Activated CD8-positive, alpha-beta memory T cell treated with anti-CD3 and anti-CD28 coated beads for 36 hours (primary cell): ENCODE measurements around the gene WEE2. TPM values are rescaled to one million over a fixed set of nuclear protein-coding genes. Genes with fewer than 3 reads are reported as not detected.

Source experiments
- CTCF ChIA-PET: fragments of 350-600 bp; sonication (Branson Sonifier 250); formaldehyde crosslinking; loops from one replicate; lab custom pipeline; 2021; ENCODE audit warnings: antibody characterized with exemption; lab: Charles Lee
- POLR2A ChIA-PET: fragments of 350-600 bp; sonication (Branson Sonifier 250); formaldehyde crosslinking; loops from one replicate; lab custom pipeline; 2021; ENCODE audit warnings: antibody characterized with exemption; lab: Charles Lee
- total RNA-seq, 2 experiments: library from RNA; stranded (reverse); gene quantifications; one replicate each; pipeline ENCODE4 v1.2.3, GENCODE V29; 2021

The WEE2 gene
- total RNA-seq, 2 experiments from 2014 or later: not detected

GRCh38 chr7:141704741-141705140, 3.4 kb upstream of the WEE2 start:
- ChIA-PET POLR2A (no interaction called here), CTCF (interaction anchor here (0.9 kb wide), 1 partner anchor 33 kb away, joined by 3 read pairs; the partner anchor contains the start of gene SSBP1)

GRCh38 chr7:141706239-141707064, 1.7 kb upstream of the WEE2 start:
- ChIA-PET POLR2A (no interaction called here), CTCF (interaction anchor here (0.6 kb wide), 1 partner anchor 1702 kb away, joined by 3 read pairs; no protein-coding TSS in a partner anchor)

GRCh38 chr7:141709318-141709717, 1.2 kb downstream of the WEE2 start:
- CTCF ChIA-PET: interaction anchor here (1.5 kb wide), 1 partner anchor 55 kb away, joined by 3 read pairs; no protein-coding TSS in a partner anchor
- POLR2A ChIA-PET: no interaction called here

- ChIA-PET CTCF (interaction anchor here (1.5 kb wide), 1 partner anchor 55 kb away, joined by 3 read pairs; no protein-coding TSS in a partner anchor), POLR2A (no interaction called here)
These were observed 1.6 kb downstream of the WEE2 start for GRCh38 chr7:141709749-141710148.

GRCh38 chr7:141710301-141710700, 2.1 kb downstream of the WEE2 start:
- CTCF ChIA-PET: interaction anchor here (1.5 kb wide), 1 partner anchor 56 kb away, joined by 3 read pairs; no protein-coding TSS in a partner anchor
- POLR2A ChIA-PET: no interaction called here

- POLR2A ChIA-PET: no interaction called here
- CTCF ChIA-PET: interaction anchor here (1.9 kb wide), 1 partner anchor 10 kb away, joined by 4 read pairs; no protein-coding TSS in a partner anchor
These were observed 4.6 kb downstream of the WEE2 start for GRCh38 chr7:141712603-141713255.

GRCh38 chr7:141713890-141714289, 5.7 kb downstream of the WEE2 start:
- CTCF ChIA-PET: interaction anchor here (1.9 kb wide), 1 partner anchor 11 kb away, joined by 4 read pairs; no protein-coding TSS in a partner anchor
- POLR2A ChIA-PET: no interaction called here

GRCh38 chr7:141714571-141714970, 6.4 kb downstream of the WEE2 start:
- ChIA-PET POLR2A (no interaction called here), CTCF (interaction anchor here (1.2 to 1.9 kb wide), 2 partner anchors 11 to 23 kb away, joined by 4 read pairs; partner anchors contain the start of gene SSBP1)

- POLR2A ChIA-PET: no interaction called here
These were observed 6.9 kb downstream of the WEE2 start for GRCh38 chr7:141715018-141715417.

GRCh38 chr7:141715794-141716689, 7.9 kb downstream of the WEE2 start:
- ChIA-PET CTCF (interaction anchor here (1.1 kb wide), 1 partner anchor 22 kb away, joined by 4 read pairs; no protein-coding TSS in a partner anchor), POLR2A (no interaction called here)

More at GRCh38 chr7:141715018-141715417, 6.9 kb downstream of the WEE2 start:
- CTCF ChIA-PET: interaction anchor here (1.2 kb wide), 1 partner anchor 23 kb away, joined by 4 read pairs; the partner anchor contains the start of gene SSBP1

- ChIA-PET POLR2A (no interaction called here), CTCF (interaction anchor here (1.1 kb wide), 1 partner anchor 20 kb away, joined by 4 read pairs; no protein-coding TSS in a partner anchor)
These were observed 9.3 kb downstream of the WEE2 start for GRCh38 chr7:141717450-141717849.

- CTCF ChIA-PET: interaction anchor here (0.6 to 1.2 kb wide), 2 partner anchors 68 to 189 kb away, joined by 3 read pairs; no protein-coding TSS in a partner anchor
- POLR2A ChIA-PET: no interaction called here
These were observed 14.4 kb downstream of the WEE2 start for GRCh38 chr7:141722529-141722928.

- ChIA-PET POLR2A (interaction anchor here (0.7 kb wide), 1 partner anchor 9 kb away, joined by 3 read pairs; the partner anchor contains the start of gene SSBP1), CTCF (no interaction called here)
These were observed 20.9 kb downstream of the WEE2 start for GRCh38 chr7:141729020-141729419.

GRCh38 chr7:141731476-141732149, 23.5 kb downstream of the WEE2 start:
- ChIA-PET POLR2A (no interaction called here), CTCF (no interaction called here)

GRCh38 chr7:141737118-141737835, 29.1 kb downstream of the WEE2 start:
- POLR2A ChIA-PET: interaction anchor here (0.8 to 1.3 kb wide), 2 partner anchors 13 to 35 kb away, joined by 3 to 4 read pairs; no protein-coding TSS in a partner anchor

GRCh38 chr7:141737836-141738591, 29.9 kb downstream of the WEE2 start, which contains the start of gene SSBP1:
SSBP1 (plus strand) TSS chr7:141738358; CDS start chr7:141739167, 809 bp downstream.
- ChIA-PET CTCF (interaction anchor here (0.6 to 2.4 kb wide), 14 partner anchors 11 to 145 kb away, joined by 3 to 21 read pairs (median 4); partner anchors contain the start of gene DENND11), POLR2A (interaction anchor here (0.6 to 1.3 kb wide), 4 partner anchors 9 to 35 kb away, joined by 3 to 4 read pairs (median 3); no protein-coding TSS in a partner anchor)

More at GRCh38 chr7:141737118-141737835, 29.1 kb downstream of the WEE2 start:
- CTCF ChIA-PET: interaction anchor here (0.7 to 2.4 kb wide), 13 partner anchors 10 to 144 kb away, joined by 3 to 21 read pairs (median 4); partner anchors contain the start of gene DENND11
